ENCODE results near the gene IQUB.
"Not testable (repeated sequence)": the region's sequence is repeated elsewhere in the genome, so short reads cannot be mapped to it uniquely, and the experiment has no call there.

IQUB gene

DNA sequence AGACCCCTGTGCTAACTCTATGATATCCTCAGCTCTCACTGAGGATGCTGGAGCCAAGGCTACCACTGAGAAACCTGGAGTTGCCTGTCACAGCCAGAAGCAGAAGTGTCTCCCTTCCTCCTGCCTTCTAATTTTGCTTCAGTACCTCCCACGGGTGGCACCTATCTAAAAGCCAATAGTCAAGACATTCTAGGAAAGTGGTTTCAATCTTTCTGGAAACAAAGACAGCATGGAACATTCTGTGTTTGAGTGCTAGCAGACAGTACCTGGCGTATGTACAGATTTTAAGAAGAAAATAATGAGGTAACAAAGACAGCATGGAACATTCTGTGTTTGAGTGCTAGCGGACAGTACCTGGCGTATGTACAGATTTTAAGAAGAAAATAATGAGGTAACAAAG lies 126.4 kb downstream of the IQUB start:
- DNase-seq, result not testable (repeated sequence)
